IMR-90 (cell line): ENCODE results near the gene POLR1H. TPM values are rescaled to one million over a fixed set of nuclear protein-coding genes. Genes with fewer than 3 reads are reported as not detected.

Source experiments
- ATAC-seq: fragments of 200-7000 bp; cut with Tn5 transposase; 2 replicates; pipeline ENCODE4 v1.9.1; 2020; ENCODE audit warnings: low read depth, mild to moderate bottlenecking, moderate library complexity
- BruUV-seq: library from RNA; stranded (reverse); fragments of 400-500 nt; replicated peaks from 2 replicates; lab custom pipeline; 2021; lab: Mats Ljungman, UMichigan
- CTCF ChIA-PET: fragments of 300-600 bp; formaldehyde crosslinking; extraction: SDS; loops from one replicate; lab custom pipeline; 2021; ENCODE audit warnings: antibody characterized with exemption; lab: Yijun Ruan, JAX
- POLR2A ChIA-PET: fragments of 300-600 bp; sonication (Branson Sonifier 250); formaldehyde crosslinking; loops from one replicate; lab custom pipeline; 2022; ENCODE audit warnings: antibody characterized with exemption; ENCODE audit not compliant: unreplicated experiment; lab: Charles Lee
- DNase-seq: peaks from one replicate; pipeline ENCODE4 v3.0.0; 2013
- H2AFZ ChIP-seq: replicated peaks from 2 replicates; pipeline ENCODE3; 2013; ENCODE audit warnings: low read length, mild to moderate bottlenecking; ENCODE audit not compliant: poor library complexity
- H2AK5ac ChIP-seq: 2 replicates; pipeline ENCODE4 v1.6.1; 2013; ENCODE audit warnings: low read depth, low read length, inconsistent platforms
- H2AK9ac ChIP-seq: replicated peaks from 2 replicates; pipeline ENCODE3; 2013; ENCODE audit warnings: mild to moderate bottlenecking, low read depth, low read length, moderate library complexity; ENCODE audit not compliant: poor library complexity
- H2BK120ac ChIP-seq: 2 replicates; pipeline ENCODE4 v1.6.1; 2013; ENCODE audit warnings: low read depth, low read length, inconsistent platforms
- H2BK15ac ChIP-seq: 3 replicates; pipeline ENCODE4 v1.6.1; 2013; ENCODE audit warnings: low read depth, low read length, inconsistent platforms
- H2BK20ac ChIP-seq: 2 replicates; pipeline ENCODE4 v1.6.1; 2013; ENCODE audit warnings: low read depth, mild to moderate bottlenecking, inconsistent platforms, low read length, moderate library complexity
- H2BK5ac ChIP-seq: 2 replicates; pipeline ENCODE4 v1.6.1; 2013; ENCODE audit warnings: mild to moderate bottlenecking, low read depth, low read length, inconsistent platforms; ENCODE audit not compliant: poor library complexity, severe bottlenecking
- H3K14ac ChIP-seq: replicated peaks from 2 replicates; pipeline ENCODE4 v1.6.1; 2013; ENCODE audit warnings: low read depth, low read length, inconsistent platforms
- H3K18ac ChIP-seq: 2 replicates; pipeline ENCODE4 v1.6.1; 2013; ENCODE audit warnings: low read depth, low read length, control low read depth
- H3K23ac ChIP-seq: 2 replicates; pipeline ENCODE4 v1.6.1; 2013; ENCODE audit warnings: low read depth, low read length, inconsistent platforms
- H3K27ac ChIP-seq: 2 replicates; pipeline ENCODE4 v1.5.1; 2013; ENCODE audit warnings: mild to moderate bottlenecking, control low read depth, low read length; ENCODE audit not compliant: insufficient read depth
- H3K27me3 ChIP-seq: 2 replicates; pipeline ENCODE4 v1.6.1; 2013; ENCODE audit warnings: low read length; ENCODE audit not compliant: control insufficient read depth, insufficient read depth
- H3K36me3 ChIP-seq: 2 replicates; pipeline ENCODE4 v1.6.1; 2013; ENCODE audit warnings: low read length, mixed read lengths; ENCODE audit not compliant: control insufficient read depth, insufficient read depth
- H3K4ac ChIP-seq: 2 replicates; pipeline ENCODE4 v1.6.1; 2013; ENCODE audit warnings: low read depth, low read length, inconsistent platforms
- H3K4me1 ChIP-seq: 2 replicates; pipeline ENCODE4 v1.6.1; 2013; ENCODE audit warnings: low read length, mixed read lengths; ENCODE audit not compliant: control insufficient read depth, insufficient read depth
- H3K4me2 ChIP-seq: 2 replicates; pipeline ENCODE4 v1.6.1; 2013; ENCODE audit warnings: low read depth, mild to moderate bottlenecking, control low read depth, low read length, moderate library complexity
- H3K4me3 ChIP-seq: 2 replicates; pipeline ENCODE4 v1.5.1; 2013; ENCODE audit warnings: low read depth, mild to moderate bottlenecking, control low read depth, low read length, moderate library complexity; ENCODE audit not compliant: insufficient read depth
- H3K56ac ChIP-seq: 2 replicates; pipeline ENCODE4 v1.6.1; 2013; ENCODE audit warnings: low read length, inconsistent platforms; ENCODE audit not compliant: insufficient read depth; ENCODE audit errors: extremely low read depth
- H3K79me1 ChIP-seq, 2 experiments: 2 replicates each; pipeline ENCODE4 v1.6.1; 2013; ENCODE audit warnings: low read length in 2 of 2, inconsistent platforms in 1 of 2, low read depth in 1 of 2
- H3K9ac ChIP-seq: 2 replicates; pipeline ENCODE4 v1.6.1; 2013; ENCODE audit warnings: low read depth, low read length, control low read depth
- H3K9me1 ChIP-seq: 2 replicates; pipeline ENCODE4 v1.6.1; 2013; ENCODE audit warnings: low read length, inconsistent platforms; ENCODE audit not compliant: insufficient read depth
- H3K9me3 ChIP-seq: 2 replicates; pipeline ENCODE4 v1.6.1; 2013; ENCODE audit warnings: low read length; ENCODE audit not compliant: control insufficient read depth, insufficient read depth
- H4K20me1 ChIP-seq: 2 replicates; pipeline ENCODE4 v1.6.1; 2013; ENCODE audit warnings: low read length, inconsistent platforms; ENCODE audit not compliant: insufficient read depth
- H4K5ac ChIP-seq: 2 replicates; pipeline ENCODE4 v1.6.1; 2013; ENCODE audit warnings: mild to moderate bottlenecking, low read depth, low read length, control low read depth
- H4K8ac ChIP-seq, 2 experiments: 2 replicates each; pipeline ENCODE4 v1.6.1; 2013; ENCODE audit warnings: low read depth in 2 of 2, low read length in 2 of 2, control low read depth in 1 of 2, inconsistent platforms in 1 of 2
- H4K91ac ChIP-seq: 2 replicates; pipeline ENCODE4 v1.6.1; 2013; ENCODE audit warnings: low read depth, low read length, inconsistent platforms; ENCODE audit not compliant: insufficient read depth
- CEBPB ChIP-seq: IDR thresholded peaks from 2 replicates; pipeline ENCODE4 v1.6.1; 2012; ENCODE audit warnings: low read depth, low read length, improper control_type of control experiment
- CHD1 ChIP-seq: IDR thresholded peaks from 2 replicates; pipeline ENCODE4 v1.6.1; 2012; ENCODE audit warnings: low read depth, low read length, improper control_type of control experiment
- CTCF ChIP-seq: conservative IDR thresholded peaks from 2 replicates; pipeline ENCODE4 v1.5.1; 2012; ENCODE audit warnings: mild to moderate bottlenecking, low read depth, low read length, improper control_type of control experiment
- ELK1 ChIP-seq: fragments of 150-350 bp; IDR thresholded peaks from 2 replicates; pipeline ENCODE4 v1.6.1; 2016; ENCODE audit warnings: low read depth, mild to moderate bottlenecking, low read length, moderate library complexity, borderline replicate concordance
- FOS ChIP-seq: fragments of 150-350 bp; IDR thresholded peaks from 2 replicates; pipeline ENCODE4 v1.6.1; 2016; ENCODE audit warnings: low read depth, low read length
- MXI1 ChIP-seq: IDR thresholded peaks from 2 replicates; pipeline ENCODE4 v1.6.1; 2012; ENCODE audit warnings: low read depth, mild to moderate bottlenecking, low read length, moderate library complexity, borderline replicate concordance
- POLR2A ChIP-seq: IDR thresholded peaks from 2 replicates; pipeline ENCODE4 v1.6.1; 2012; ENCODE audit warnings: mild to moderate bottlenecking, low read depth, low read length
- RCOR1 ChIP-seq: IDR thresholded peaks from 2 replicates; pipeline ENCODE4 v1.6.1; 2012; ENCODE audit warnings: mild to moderate bottlenecking, low read length, improper control_type of control experiment; ENCODE audit not compliant: insufficient replicate concordance
- RFX5 ChIP-seq: IDR thresholded peaks from 2 replicates; pipeline ENCODE4 v1.8.0; 2012; ENCODE audit warnings: low read depth, mild to moderate bottlenecking, low read length, moderate library complexity
- WGBS, 2 experiments: methylation state at CpG; one replicate each; pipeline versions ENCODE4 v1.1.5 to v1.1.7; 2013; ENCODE audit warnings: missing lambda C conversion rate in 2 of 2; ENCODE audit not compliant: insufficient read length in 1 of 2; ENCODE audit errors: extremely low coverage in 2 of 2; 5-methylcytosine and 5-hydroxymethylcytosine counted together
- dilution Hi-C: fragments of 300-500 bp; cut with HindIII; formaldehyde crosslinking; loops from one replicate; pipeline ENCODE4 v1.14.3; 2018; ENCODE audit warnings: low sequenced_read_pairs; ENCODE audit not compliant: unreplicated experiment
- in situ Hi-C: fragments of 300-500 bp; cut with MboI; formaldehyde crosslinking; loops from 3 replicates; pipeline ENCODE4 v1.14.3; 2019; ENCODE audit warnings: low sequenced_read_pairs, inconsistent platforms, mixed read lengths
- intact Hi-C: fragments of 100-400 bp; cut with micrococcal nuclease; formaldehyde crosslinking; loops from 2 replicates; pipeline ENCODE4 v1.10.0; 2022
- polyA plus RNA-seq, 3 experiments: library from polyadenylated mRNA; depleted of rRNA; stranded (reverse); fragments of >200 nt; gene quantifications; 2 replicates each; pipeline ENCODE4 v1.2.3, GENCODE V29; 2012; ENCODE audit warnings: low replicate concordance in 1 of 3
- total RNA-seq: library from RNA; depleted of rRNA; stranded (reverse); fragments of >200 nt; gene quantifications from 2 replicates; pipeline ENCODE4 v1.2.3, GENCODE V29; 2012

The POLR1H gene
- total and polyA plus RNA-seq, 2 of the 4 experiments (the other 2 are of a cell fraction), result 24.6 to 34.6 TPM

GRCh38 chr6:30093951-30094661, 33.0 kb downstream of the POLR1H start:
- Histone ChIP-seq H3K36me3 (no peaks in the 10 kb centered on the region), H2AK5ac (no peak overlapping the region), H4K8ac (no peak overlapping the region), H3K9me3 (no peaks in the 10 kb centered on the region), H3K56ac (no peak overlapping the region), H2BK15ac (no peak overlapping the region), H3K27me3 (peaks cover 47% of the 10 kb centered on the region), H4K91ac (no peak overlapping the region), H3K9me1 (no peaks in the 10 kb centered on the region), H3K4me1 (peaks cover 3% of the 10 kb centered on the region), H2BK5ac (no peak overlapping the region), H3K18ac (no peak overlapping the region), H3K4ac (no peak overlapping the region), H4K20me1 (no peaks in the 10 kb centered on the region), H2AFZ (no peak overlapping the region), H3K14ac (no peak overlapping the region), H2BK120ac (no peak overlapping the region), H3K23ac (no peak overlapping the region), H3K9ac (no peak overlapping the region), H4K5ac (no peak overlapping the region), H3K4me2 (no peak overlapping the region), H2BK20ac (no peak overlapping the region), H2AK9ac (no peak overlapping the region), H3K27ac (no peak overlapping the region), H3K4me3 (no peak overlapping the region), H3K79me1 (no peaks in the 10 kb centered on the region)
- intact Hi-C loops (no loop called here), in situ Hi-C loops (no loop called here), dilution Hi-C loops (no loop called here)
- POLR2A ChIA-PET, result no interaction called here
- no peak for ATAC-seq
- no peak for TF ChIP-seq CTCF
- TF ChIP-seq ELK1, result no peak
- no peak for TF ChIP-seq RCOR1
- no peak for TF ChIP-seq MXI1
- no peak for TF ChIP-seq CHD1
- TF ChIP-seq FOS, result no peak
- no peak for TF ChIP-seq RFX5
- no peak for TF ChIP-seq CEBPB
- no peak for TF ChIP-seq POLR2A
- DNase-seq, result no peak
- CTCF ChIA-PET, result interaction anchor here (0.6 kb wide), 1 partner anchor 20 kb away, joined by 3 read pairs; no protein-coding TSS in a partner anchor
- 40% methylated on average over 1 of the region's 5 CpGs; no CpG with 5 or more reads in 1 of the 2 experiments for WGBS, 2 experiments
- BruUV-seq, result no TSS peak
